K562 (cell line): Measurements from ENCODE around the gene COX6B1. TPM values are rescaled to one million over a fixed set of nuclear protein-coding genes. Genes with fewer than 3 reads are reported as not detected.

Experiments used
- AFF4 ChIP-seq: sonication (generic); formaldehyde crosslinking; IDR thresholded peaks from 2 replicates; pipeline ENCODE4 v1.8.0; 2023; ENCODE audit warnings: mild to moderate bottlenecking, missing genetic modification reagents
- ARID2 ChIP-seq: fragments of 450-650 bp; IDR thresholded peaks from 2 replicates; pipeline ENCODE4 v1.6.1; 2017; ENCODE audit warnings: antibody characterized with exemption, mild to moderate bottlenecking
- COPS2 ChIP-seq: fragments of 450-650 bp; conservative IDR thresholded peaks from 2 replicates; pipeline ENCODE4 v1.6.1; 2016; ENCODE audit warnings: mild to moderate bottlenecking, moderate library complexity
- CREB1 ChIP-seq, 2 experiments: sonication (generic) in 1 of 2; formaldehyde crosslinking in 1 of 2; IDR thresholded peaks; 2 replicates each; pipeline versions ENCODE4 v1.6.1 to v1.8.0; 2012 to 2022; ENCODE audit warnings: inconsistent platforms in 1 of 2, mild to moderate bottlenecking in 1 of 2, missing genetic modification reagents in 1 of 2, moderate library complexity in 1 of 2
- ELF2 ChIP-seq: fragments of 250-450 bp; sonication (Bioruptor Pico); IDR thresholded peaks from 2 replicates; pipeline ENCODE4 v1.5.0; 2021; ENCODE audit warnings: mild to moderate bottlenecking
- EZH2 ChIP-seq: IDR thresholded peaks from 2 replicates; pipeline ENCODE4 v1.6.1; 2012; ENCODE audit warnings: low read depth, mild to moderate bottlenecking, inconsistent platforms, low read length, borderline replicate concordance
- GATAD2A ChIP-seq: fragments of 450-650 bp; IDR thresholded peaks from 2 replicates; pipeline ENCODE4 v1.6.1; 2017
- HIVEP1 ChIP-seq: fragments of 250-450 bp; sonication (Bioruptor Pico); IDR thresholded peaks from 2 replicates; pipeline ENCODE4 v1.4.0; 2020; ENCODE audit warnings: mild to moderate bottlenecking
- L3MBTL2 ChIP-seq: fragments of 450-650 bp; IDR thresholded peaks from 2 replicates; pipeline ENCODE4 v1.6.1; 2016; ENCODE audit warnings: mild to moderate bottlenecking, moderate library complexity
- NELFE ChIP-seq: IDR thresholded peaks from 2 replicates; pipeline ENCODE4 v1.6.1; 2011; ENCODE audit warnings: mild to moderate bottlenecking; ENCODE audit not compliant: insufficient read depth, insufficient read length
- NR3C1 ChIP-seq: sonication (generic); formaldehyde crosslinking; IDR thresholded peaks from 2 replicates; pipeline ENCODE4 v1.8.1; 2022; ENCODE audit warnings: missing genetic modification reagents
- PHF8 ChIP-seq: fragments of 200-600 bp; sonication (generic); IDR thresholded peaks from 2 replicates; pipeline ENCODE4 v1.6.1; 2012; ENCODE audit warnings: mixed run types, mild to moderate bottlenecking, inconsistent platforms, low read length, moderate library complexity, borderline replicate concordance
- SUPT5H ChIP-seq: fragments of 450-650 bp; IDR thresholded peaks from 2 replicates; pipeline ENCODE4 v1.6.1; 2016
- TBP ChIP-seq: optimal IDR thresholded peaks from 2 replicates; pipeline ENCODE3; 2011; ENCODE audit warnings: low read depth, low read length, improper control_type of control experiment
- ZNF511 ChIP-seq: sonication (generic); formaldehyde crosslinking; IDR thresholded peaks from 2 replicates; pipeline ENCODE4 v1.8.0; 2022; ENCODE audit warnings: mild to moderate bottlenecking, missing genetic modification reagents
- ZNF583 ChIP-seq: fragments of 250-450 bp; sonication (Bioruptor Pico); IDR thresholded peaks from 2 replicates; pipeline ENCODE4 v1.4.0; 2020
- polyA plus RNA-seq, 8 experiments: library from polyadenylated mRNA; depleted of rRNA in 4 of 8; stranded (reverse) in 5 of 8; unstranded in 3 of 8; fragments of >200 nt; fragmentation: Nextera tagmentation in 2 of 8; fragmentation: Illumina TruSeq in 1 of 8; extraction: Ambion mirVana in 2 of 8; extraction: Trizol in 1 of 8; gene quantifications; 2 replicates each; pipeline versions ENCODE4 v1.2.1 to v1.2.3, GENCODE V29; 2011 to 2014; ENCODE audit warnings: inconsistent platforms in 1 of 8, missing spikeins in 1 of 8
- total RNA-seq, 7 experiments: library from RNA; depleted of rRNA in 6 of 7; stranded (reverse); fragments of >200 nt in 6 of 7; fragmentation: Illumina TruSeq in 2 of 7; extraction: Trizol in 2 of 7; gene quantifications; 2 replicates each; pipeline versions ENCODE4 v1.2.1 to v1.2.3, GENCODE V29; 2011 to 2021; ENCODE audit warnings: low replicate concordance in 1 of 7
- TF ChIP-seq, protein P1 (sequence below): fragments of 450-650 bp; IDR thresholded peaks from 2 replicates; pipeline ENCODE4 v1.6.1; 2014; ENCODE audit warnings: low read depth, mild to moderate bottlenecking, moderate library complexity, borderline replicate concordance

COX6B1 gene
- total and polyA plus RNA-seq, 9 of the 15 experiments (the other 6 are each of a cell fraction or from before 2014, with no cell fraction given): 777 to 2,393 (median 1,219) TPM

GRCh38 chr19:35643255-35644205 lies 4.6 kb upstream of the COX6B1 start (continued):
- TF ChIP-seq EZH2 (no peak), COPS2 (no peak), CREB1 (IDR thresholded peaks at IDR 0.05) (peak; percentile 45; the same call in 1 of the 2 replicates), CREB1 (CRISPR knock-in tag; IDR thresholded peaks at IDR 0.05) (peak; percentile 85), PHF8 (peak; percentile 75; the same call in 1 of the 2 replicates), ZNF583 (CRISPR knock-in tag) (0 out of 2 replicates have a peak, but pooled peaks have one; percentile 39), ZNF511 (CRISPR knock-in tag) (peak; percentile 95), L3MBTL2 (peak; percentile 99), AFF4 (CRISPR knock-in tag) (peak; percentile 73; the same call in 1 of the 2 replicates), HIVEP1 (CRISPR knock-in tag) (no peak), SUPT5H (peak; percentile 71), ARID2 (no peak), NR3C1 (CRISPR knock-in tag) (peak; percentile 98), ELF2 (CRISPR knock-in tag) (0 out of 2 replicates have a peak, but pooled peaks have one; percentile 20), TBP (peak; percentile 92), GATAD2A (0 out of 2 replicates have a peak, but pooled peaks have one; percentile 68), NELFE (no peak)
- TF ChIP-seq, protein P1, sequence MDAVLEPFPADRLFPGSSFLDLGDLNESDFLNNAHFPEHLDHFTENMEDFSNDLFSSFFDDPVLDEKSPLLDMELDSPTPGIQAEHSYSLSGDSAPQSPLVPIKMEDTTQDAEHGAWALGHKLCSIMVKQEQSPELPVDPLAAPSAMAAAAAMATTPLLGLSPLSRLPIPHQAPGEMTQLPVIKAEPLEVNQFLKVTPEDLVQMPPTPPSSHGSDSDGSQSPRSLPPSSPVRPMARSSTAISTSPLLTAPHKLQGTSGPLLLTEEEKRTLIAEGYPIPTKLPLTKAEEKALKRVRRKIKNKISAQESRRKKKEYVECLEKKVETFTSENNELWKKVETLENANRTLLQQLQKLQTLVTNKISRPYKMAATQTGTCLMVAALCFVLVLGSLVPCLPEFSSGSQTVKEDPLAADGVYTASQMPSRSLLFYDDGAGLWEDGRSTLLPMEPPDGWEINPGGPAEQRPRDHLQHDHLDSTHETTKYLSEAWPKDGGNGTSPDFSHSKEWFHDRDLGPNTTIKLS: peak; percentile 42; the same call in 1 of the 2 replicates
